HG02678 (cell line): ENCODE measurements around the gene ATP6V1E1.
"Not testable (repeated sequence)": the region's sequence is repeated elsewhere in the genome, so short reads cannot be mapped to it uniquely, and the experiment has no call there.

Experiments
- ATAC-seq: cut with Tn5 transposase; IDR thresholded peaks from one replicate; pipeline ENCODE4 v1.9.1; 2021; ENCODE audit warnings: mild to moderate bottlenecking, moderate library complexity; ENCODE audit not compliant: unreplicated experiment

Gene ATP6V1E1

GRCh38 chr22:17628406-17629172 lies at the start of gene ATP6V1E1:
Gene ATP6V1E1, minus strand, starts transcription at chr22:17628749. Its CDS starts 114 bp downstream, at chr22:17628635.
- peak; percentile 100 for ATAC-seq

GRCh38 chr22:17675584-17675983 lies 47.0 kb upstream of the ATP6V1E1 start:
- no peak for ATAC-seq

GRCh38 chr22:17674152-17674551 lies 45.6 kb upstream of the ATP6V1E1 start:
- ATAC-seq: no peak

- no peak for ATAC-seq
Observed at GRCh38 chr22:17672417-17672991, 44.0 kb upstream of the ATP6V1E1 start.

GRCh38 chr22:17671521-17672092 lies 43.1 kb upstream of the ATP6V1E1 start:
- not testable (repeated sequence) for ATAC-seq

GRCh38 chr22:17665854-17666253 lies 37.3 kb upstream of the ATP6V1E1 start:
- no peak for ATAC-seq

GRCh38 chr22:17665248-17665647 lies 36.7 kb upstream of the ATP6V1E1 start:
- no peak for ATAC-seq

- no peak for ATAC-seq
Observed at GRCh38 chr22:17664414-17665055, 36.0 kb upstream of the ATP6V1E1 start.

- no peak for ATAC-seq
Observed at GRCh38 chr22:17656870-17657395, 28.4 kb upstream of the ATP6V1E1 start.

GRCh38 chr22:17655289-17655688 lies 26.7 kb upstream of the ATP6V1E1 start:
- ATAC-seq: no peak

GRCh38 chr22:17648569-17648968 lies 20.0 kb upstream of the ATP6V1E1 start:
- no peak for ATAC-seq

GRCh38 chr22:17647991-17648390 lies 19.4 kb upstream of the ATP6V1E1 start:
- ATAC-seq: no peak

- no peak for ATAC-seq
Observed at GRCh38 chr22:17647452-17647851, 18.9 kb upstream of the ATP6V1E1 start.

GRCh38 chr22:17642357-17642756 lies 13.8 kb upstream of the ATP6V1E1 start:
- ATAC-seq: not testable (repeated sequence)

GRCh38 chr22:17641269-17641668 lies 12.7 kb upstream of the ATP6V1E1 start:
- no peak for ATAC-seq

- ATAC-seq: peak; percentile 42
Observed at GRCh38 chr22:17639247-17639741, 10.7 kb upstream of the ATP6V1E1 start.

GRCh38 chr22:17638432-17639246 lies 10.1 kb upstream of the ATP6V1E1 start, which contains the start of gene BCL2L13:
Gene BCL2L13, plus strand, starts transcription at chr22:17638757. Its CDS starts 16,955 bp downstream, at chr22:17655712.
- peak; percentile 95 for ATAC-seq

- peak; percentile 12 for ATAC-seq
Observed at GRCh38 chr22:17638182-17638431, 9.6 kb upstream of the ATP6V1E1 start.

GRCh38 chr22:17637490-17638181 lies 9.1 kb upstream of the ATP6V1E1 start:
- no peak for ATAC-seq

GRCh38 chr22:17636850-17637249 lies 8.3 kb upstream of the ATP6V1E1 start:
- ATAC-seq: not testable (repeated sequence)
